GM20000 (cell line): Measurements from ENCODE around the gene CLTRN.

Source experiments
- DNase-seq: peaks from one replicate; pipeline ENCODE4 v3.0.0; 2012; ENCODE audit warnings: low spot score
- CTCF ChIP-seq: IDR thresholded peaks from 2 replicates; pipeline ENCODE4 v1.5.1; 2012; ENCODE audit warnings: mild to moderate bottlenecking, control low read depth; ENCODE audit errors: extremely low read depth, missing control alignments

The CLTRN gene

GRCh38 chrX:15601932-15602331 is 62.7 kb downstream of the CLTRN start:
- TF ChIP-seq CTCF: no peak
- no peak for DNase-seq

GRCh38 chrX:15600745-15601144 is 63.9 kb downstream of the CLTRN start, which contains the start of gene ACE2:
ACE2 (minus strand) TSS chrX:15600960; CDS start chrX:15600911, 49 bp downstream.
- no peak for TF ChIP-seq CTCF
- DNase-seq: no peak

GRCh38 chrX:15600049-15600448 is 64.6 kb downstream of the CLTRN start:
- no peak for DNase-seq
- no peak for TF ChIP-seq CTCF

- no peak for TF ChIP-seq CTCF
- no peak for DNase-seq
Observed at GRCh38 chrX:15599461-15599860, 65.1 kb downstream of the CLTRN start.

- no peak for DNase-seq
- TF ChIP-seq CTCF: no peak
Observed at GRCh38 chrX:15598026-15598425, 66.6 kb downstream of the CLTRN start.

- no peak for DNase-seq
- TF ChIP-seq CTCF: no peak
Observed at GRCh38 chrX:15594371-15594770, 70.2 kb downstream of the CLTRN start.

- DNase-seq: no peak
- TF ChIP-seq CTCF: no peak
Observed at GRCh38 chrX:15579778-15580747, 84.5 kb downstream of the CLTRN start.
